VCaP (cell line): ENCODE data around the gene STXBP6.

ENCODE experiments used
- H3K27ac ChIP-seq: fragments of 450-650 bp; 2 replicates; pipeline ENCODE4 v1.5.1; 2017
- TF ChIP-seq, protein P1 (sequence below): fragments of 450-650 bp; conservative IDR thresholded peaks from 2 replicates; pipeline ENCODE4 v1.5.1; 2017; ENCODE audit warnings: mild to moderate bottlenecking, moderate library complexity

STXBP6 gene

DNA sequence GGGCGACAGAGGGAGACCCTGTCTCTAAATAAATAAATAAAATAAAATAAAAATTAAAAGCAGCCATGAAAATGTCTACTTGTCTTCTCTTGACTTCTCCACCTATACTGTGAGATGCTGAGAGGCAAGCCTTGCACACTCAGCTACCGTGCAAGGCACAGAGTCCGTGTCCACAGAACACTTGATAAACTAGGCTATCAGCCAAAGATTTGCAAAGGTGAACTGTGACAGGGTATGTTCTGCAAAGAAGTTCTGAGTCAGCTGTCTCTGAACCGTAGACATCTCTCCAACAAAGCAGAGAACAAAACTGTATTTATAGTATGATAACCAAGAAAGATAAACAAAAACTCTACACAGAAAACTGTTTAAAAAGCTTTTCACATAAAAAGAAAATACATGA, 35.5 kb downstream of the STXBP6 start:
- H3K27ac ChIP-seq, result peak overlapping the region; percentile 17; the same call in 1 of the 2 replicates
- TF ChIP-seq, protein P1, sequence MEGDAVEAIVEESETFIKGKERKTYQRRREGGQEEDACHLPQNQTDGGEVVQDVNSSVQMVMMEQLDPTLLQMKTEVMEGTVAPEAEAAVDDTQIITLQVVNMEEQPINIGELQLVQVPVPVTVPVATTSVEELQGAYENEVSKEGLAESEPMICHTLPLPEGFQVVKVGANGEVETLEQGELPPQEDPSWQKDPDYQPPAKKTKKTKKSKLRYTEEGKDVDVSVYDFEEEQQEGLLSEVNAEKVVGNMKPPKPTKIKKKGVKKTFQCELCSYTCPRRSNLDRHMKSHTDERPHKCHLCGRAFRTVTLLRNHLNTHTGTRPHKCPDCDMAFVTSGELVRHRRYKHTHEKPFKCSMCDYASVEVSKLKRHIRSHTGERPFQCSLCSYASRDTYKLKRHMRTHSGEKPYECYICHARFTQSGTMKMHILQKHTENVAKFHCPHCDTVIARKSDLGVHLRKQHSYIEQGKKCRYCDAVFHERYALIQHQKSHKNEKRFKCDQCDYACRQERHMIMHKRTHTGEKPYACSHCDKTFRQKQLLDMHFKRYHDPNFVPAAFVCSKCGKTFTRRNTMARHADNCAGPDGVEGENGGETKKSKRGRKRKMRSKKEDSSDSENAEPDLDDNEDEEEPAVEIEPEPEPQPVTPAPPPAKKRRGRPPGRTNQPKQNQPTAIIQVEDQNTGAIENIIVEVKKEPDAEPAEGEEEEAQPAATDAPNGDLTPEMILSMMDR, result no peak

DNA sequence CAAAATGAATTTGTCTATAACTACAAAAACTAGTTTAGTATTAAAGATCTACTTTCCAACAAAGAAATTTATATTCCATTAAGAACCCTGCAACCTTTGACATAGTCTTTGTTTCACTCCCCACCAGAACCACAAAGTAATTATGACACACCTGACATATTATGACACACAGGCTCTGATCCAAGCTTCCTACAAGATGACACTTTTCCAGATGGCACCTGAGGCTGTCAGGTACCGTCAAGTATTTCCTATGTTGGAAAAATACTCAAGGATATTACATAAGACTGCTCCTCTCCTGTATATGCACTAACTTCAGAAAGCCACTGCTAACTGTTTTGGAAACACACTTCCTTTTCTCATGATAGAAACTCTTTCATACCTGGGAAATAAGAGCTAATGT, 38.9 kb downstream of the STXBP6 start:
- TF ChIP-seq, protein P1, result no peak
- no peak overlapping the region for H3K27ac ChIP-seq

DNA sequence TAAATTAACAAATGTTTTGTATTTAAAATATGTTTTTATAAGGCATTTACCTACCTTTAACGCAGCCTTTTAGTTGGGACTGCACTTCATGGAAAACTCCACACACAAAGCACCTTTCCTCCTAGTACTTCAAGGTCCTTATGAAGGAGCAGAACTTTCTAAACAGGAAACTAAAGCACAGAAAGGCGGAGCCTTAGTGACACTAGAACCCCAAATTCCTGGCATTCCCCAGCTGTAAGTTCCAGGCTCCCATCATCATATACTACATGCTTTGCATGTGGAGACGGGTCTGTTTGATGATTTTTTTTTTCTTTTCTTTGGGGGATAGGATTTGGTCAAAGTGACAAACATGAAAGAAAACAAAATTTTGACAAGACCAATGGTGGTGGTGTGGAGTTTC, 39.5 kb downstream of the STXBP6 start:
- TF ChIP-seq, protein P1, result no peak
- no peak overlapping the region for H3K27ac ChIP-seq

DNA sequence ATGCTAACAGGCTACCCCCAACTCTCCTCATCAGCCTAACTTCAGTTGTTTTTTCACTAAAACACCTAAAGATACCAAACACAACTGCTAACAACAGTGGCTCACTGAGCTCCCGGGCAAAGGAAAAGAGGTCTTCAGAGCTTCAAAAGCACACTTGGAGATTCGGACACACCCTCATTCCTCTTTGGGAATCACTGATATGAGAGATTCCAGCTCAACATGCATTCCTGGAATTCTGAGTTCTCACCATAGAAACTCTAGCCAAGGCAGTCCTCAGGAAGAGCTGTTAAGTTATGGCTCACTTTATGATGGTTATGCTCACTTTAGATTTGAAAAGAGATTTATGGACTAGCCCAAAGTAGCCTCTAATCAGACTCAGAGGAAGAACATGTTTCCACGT, 40.1 kb downstream of the STXBP6 start:
- TF ChIP-seq, protein P1, result no peak
- H3K27ac ChIP-seq, result no peak overlapping the region

DNA sequence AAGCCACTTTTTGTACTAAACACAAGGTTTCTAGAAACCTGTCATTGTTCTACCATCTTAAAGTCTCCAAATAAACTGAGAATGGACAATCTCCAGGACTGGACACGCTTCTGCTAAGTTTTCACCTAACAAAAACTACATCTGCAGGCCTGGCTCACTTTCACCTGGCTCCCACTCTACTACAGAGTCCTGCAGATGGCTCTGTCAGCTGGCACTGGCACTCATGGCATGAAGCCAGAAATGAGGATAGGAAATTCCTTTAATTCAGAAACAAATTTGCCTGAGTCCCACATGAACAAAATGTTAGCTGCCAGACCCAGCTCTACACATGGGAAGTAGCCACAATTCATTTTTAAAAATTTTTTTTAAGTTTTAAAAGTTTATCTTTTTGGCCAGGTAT, 42.1 kb downstream of the STXBP6 start:
- TF ChIP-seq, protein P1, result no peak
- H3K27ac ChIP-seq, result no peak overlapping the region

DNA sequence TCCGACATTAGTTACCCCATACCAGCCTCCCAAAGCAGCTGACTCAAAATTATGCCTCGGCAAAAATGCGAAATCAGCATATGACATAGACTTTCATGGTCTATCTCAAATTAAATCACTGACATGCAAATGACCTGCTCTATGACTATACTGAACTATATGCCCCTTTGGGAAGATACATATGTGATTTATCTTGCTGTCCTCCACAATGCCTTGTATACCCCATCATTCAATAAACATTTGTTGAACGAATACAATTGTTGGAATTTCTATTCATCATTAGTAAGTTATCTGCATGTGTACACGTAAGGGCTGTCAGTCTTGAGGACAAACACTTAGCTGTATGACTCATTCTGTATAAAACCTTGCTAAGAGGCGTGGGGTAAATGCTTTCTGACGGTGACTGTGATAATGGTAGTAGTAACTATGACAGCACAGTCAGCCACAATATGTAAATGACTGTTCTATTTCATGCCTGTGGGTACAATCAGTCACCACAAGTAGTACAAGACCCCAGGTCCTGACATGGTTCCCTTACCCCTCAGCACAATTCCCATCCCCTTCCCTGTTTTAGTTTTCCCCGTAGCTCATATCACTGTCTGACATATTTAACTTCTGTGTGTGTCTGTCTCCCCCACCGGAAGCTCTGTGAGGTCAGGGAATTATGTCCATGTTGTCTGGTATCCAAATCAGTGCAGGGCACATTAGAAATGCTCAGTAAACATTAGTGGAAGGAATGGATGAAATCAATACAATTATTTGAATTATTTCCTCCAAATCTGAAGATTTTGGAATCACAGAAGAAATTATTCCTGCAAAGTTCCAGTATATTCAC, 42.8 kb downstream of the STXBP6 start:
- no peak overlapping the region for H3K27ac ChIP-seq
- TF ChIP-seq, protein P1, result no peak

DNA sequence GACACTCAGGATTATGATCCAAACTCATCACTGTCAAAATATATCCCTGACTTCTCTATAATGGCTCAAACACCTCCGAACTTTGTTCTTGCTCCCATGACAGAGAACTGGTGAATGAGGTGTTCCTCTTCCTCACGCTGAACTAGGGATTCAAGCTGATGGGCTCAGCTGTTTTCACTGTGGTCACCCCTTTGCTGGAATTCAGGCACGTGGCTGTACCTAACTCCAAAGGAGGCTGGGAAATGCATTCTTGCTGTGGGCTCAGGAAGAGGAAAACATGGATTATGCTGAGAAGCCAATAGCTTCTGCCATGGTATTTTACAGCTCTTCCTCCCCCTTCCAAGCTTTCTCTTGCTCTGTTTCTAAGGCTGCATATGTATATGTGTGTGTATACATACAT, 43.9 kb downstream of the STXBP6 start:
- TF ChIP-seq, protein P1, result no peak
- no peak overlapping the region for H3K27ac ChIP-seq
